NK-92 (cell line): ENCODE results near the gene TCF4.

Source experiments
- DNase-seq: peaks from one replicate; lab custom pipeline; 2025; ENCODE audit not compliant: unreplicated experiment; lab: John Stamatoyannopoulos, UW

Gene TCF4

DNA sequence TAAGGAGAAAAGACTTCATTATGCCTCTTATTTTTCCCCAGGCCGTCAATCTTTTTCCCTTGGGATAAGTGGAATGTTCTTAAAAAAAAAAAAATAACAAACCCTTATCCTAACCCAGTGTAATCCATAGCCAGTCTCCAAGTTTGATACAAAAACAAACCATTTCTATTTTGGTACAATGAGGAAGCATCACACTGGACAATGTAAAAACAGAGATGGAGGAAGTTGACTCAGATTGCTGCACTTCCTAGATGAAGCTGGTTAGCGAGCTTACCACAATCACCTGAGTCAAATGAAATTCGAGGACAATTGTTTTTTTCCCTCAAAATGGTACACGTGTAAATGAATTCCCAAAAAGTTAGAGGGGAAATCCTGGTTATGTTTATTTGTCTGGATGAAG is 259.7 kb downstream of the TCF4 start:
- no peak for DNase-seq

DNA sequence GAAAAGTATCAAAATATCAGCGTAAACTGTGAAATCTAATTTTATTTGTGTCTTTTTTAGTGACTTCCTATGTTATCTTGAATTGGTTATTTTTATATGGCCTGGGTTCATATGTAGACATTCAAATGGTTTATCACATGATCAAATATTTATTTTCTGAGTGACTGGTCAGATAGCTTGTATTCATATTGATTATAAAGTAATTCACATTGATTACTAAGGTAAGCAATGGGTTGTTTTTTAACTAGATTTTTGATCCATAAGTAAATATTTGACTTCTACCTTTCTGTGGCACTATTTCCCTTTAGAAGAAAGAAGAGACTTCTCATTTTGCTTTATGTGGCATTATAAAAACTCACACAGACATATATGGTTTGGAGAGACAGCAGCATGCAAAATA is 260.5 kb downstream of the TCF4 start:
- no peak for DNase-seq

- no peak for DNase-seq
Observed at GRCh38 chr18:55326134-55326533, 261.9 kb downstream of the TCF4 start.

DNA sequence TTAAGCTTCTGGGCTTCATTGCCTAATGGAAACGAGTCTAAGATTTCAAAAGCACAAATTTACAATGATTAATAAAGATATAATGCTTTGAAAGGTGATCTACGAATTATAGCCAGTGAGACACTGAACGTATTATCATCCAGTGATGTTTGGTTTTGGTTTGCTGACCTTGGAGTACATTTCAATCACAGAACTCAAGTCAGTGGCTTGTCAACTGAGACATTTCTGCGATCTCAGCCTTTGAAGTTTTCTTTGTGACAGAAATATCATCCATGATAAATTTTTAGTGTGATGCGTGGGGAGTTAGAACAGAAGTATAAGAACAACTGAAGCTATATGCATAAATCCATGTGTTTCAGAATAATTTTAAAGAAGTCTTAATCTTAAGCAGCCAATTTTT is 263.8 kb downstream of the TCF4 start:
- no peak for DNase-seq

GRCh38 chr18:55323051-55323994 is 264.7 kb downstream of the TCF4 start:
- DNase-seq = no peak

GRCh38 chr18:55322178-55322735 is 265.7 kb downstream of the TCF4 start:
- no peak for DNase-seq

DNA sequence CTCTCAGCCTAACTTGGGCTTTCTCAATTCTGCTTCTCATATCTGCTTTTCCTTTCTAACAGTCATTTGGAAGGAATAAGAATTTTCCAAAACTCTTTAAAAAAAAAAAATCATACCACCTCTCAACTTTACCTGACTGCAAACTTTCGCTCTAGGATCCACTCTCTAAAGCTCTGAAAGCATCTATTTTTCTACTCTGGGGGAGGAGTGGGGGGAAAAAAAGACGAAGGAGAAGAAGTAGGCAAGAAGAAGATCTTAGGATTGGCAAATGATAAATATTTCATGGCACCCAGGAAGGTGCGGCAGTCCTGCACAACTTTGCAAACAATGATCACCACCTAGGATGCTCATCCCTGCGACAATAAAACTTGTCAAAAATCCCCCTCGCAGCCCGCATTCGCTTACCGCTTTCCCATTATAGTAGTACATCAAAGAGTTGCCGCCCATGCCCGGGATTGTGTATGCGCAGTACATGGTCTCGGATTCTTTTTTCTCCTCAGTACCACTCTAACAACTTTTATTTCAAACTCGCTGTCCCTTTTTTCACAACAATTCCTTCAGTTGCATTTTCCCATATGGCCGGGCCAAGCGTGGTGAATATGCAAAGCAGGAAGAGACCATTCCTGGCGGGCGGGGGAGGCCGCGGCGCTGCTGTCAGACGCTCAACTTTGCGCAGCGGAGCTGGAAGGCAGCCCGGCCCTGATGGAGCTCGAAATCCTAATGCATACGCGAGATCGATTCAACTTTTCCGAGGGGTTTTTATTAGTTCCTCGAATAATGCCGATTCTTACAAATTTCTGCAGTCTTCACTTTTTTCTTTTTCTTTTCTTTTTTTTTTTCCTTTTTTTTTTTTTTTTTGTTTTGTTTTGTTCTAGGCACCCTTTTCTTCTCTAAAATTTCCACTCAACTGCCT is 266.5 kb downstream of the TCF4 start:
- DNase-seq = no peak

- no peak for DNase-seq
Observed at GRCh38 chr18:55320424-55321264, 267.3 kb downstream of the TCF4 start.

- DNase-seq = no peak
Observed at GRCh38 chr18:55319459-55320193, 268.4 kb downstream of the TCF4 start.

GRCh38 chr18:55318951-55319441 is 269.0 kb downstream of the TCF4 start:
- DNase-seq = no peak

DNA sequence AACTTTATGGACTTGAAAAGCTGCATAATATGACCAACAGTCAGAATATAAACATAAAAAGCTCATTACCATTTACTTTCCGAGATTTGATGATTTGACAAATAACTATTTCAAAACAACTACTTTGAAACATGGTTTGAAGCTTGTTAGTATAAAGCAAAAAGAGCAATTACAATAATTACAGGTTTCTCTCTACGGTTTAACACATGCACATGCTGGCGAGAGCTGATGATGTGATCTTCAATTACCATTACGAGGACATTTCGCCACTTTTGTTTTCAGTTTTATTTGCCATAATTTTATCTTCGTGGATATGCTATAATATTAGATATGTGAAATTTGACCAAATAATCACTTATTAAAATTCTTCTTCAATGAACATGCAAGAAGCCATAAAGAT is 270.1 kb downstream of the TCF4 start:
- DNase-seq = no peak

DNA sequence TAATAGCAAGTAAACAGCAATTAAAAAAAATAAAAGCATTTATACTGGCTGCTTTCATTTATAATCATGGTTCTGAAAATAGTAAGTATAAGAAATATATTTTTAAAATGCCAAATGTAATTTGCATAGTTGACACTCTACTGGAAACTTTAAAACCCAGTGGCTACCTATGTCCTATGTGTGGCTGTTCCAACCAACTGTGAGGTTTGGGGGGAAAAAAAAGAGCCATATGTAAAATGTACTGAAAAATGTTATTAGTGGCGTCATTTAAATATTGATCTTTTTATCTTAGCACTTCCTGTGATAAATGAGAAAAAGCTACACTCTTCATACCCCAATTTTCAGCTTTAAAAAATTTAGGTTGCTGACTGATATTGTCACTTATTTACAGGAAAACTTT is 270.7 kb downstream of the TCF4 start:
- DNase-seq = no peak

DNA sequence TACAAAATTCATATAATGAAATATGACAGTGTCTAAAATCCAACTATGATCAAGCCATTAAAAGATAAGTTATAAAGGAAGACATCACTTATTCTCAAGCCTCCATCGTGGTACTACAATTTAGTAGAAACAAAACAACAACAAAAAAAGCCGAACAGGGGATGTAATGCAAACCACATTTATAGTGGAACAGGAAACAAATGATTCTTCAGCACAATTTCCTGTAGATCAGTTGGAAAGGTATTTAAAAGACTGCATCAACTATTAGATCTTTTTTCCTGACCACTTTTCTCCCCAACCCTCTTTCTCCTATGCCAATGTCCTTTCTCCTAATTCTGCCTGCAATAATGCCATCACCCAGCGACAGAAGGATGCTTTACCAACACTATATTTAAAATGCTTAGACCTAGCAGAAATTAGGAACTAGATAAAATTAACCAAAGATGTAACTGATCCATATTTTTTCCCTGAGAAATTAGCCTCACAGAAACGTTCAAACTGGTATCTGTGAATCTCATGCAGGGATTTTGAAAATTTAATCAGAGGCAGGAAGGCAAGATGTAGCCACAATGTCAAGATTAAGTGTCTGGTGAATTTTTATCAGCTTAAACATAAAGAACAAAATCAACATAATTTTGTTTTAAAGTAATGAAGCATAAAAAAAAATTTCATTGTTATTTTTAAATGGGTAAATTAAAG is 271.4 kb downstream of the TCF4 start:
- no peak for DNase-seq

DNA sequence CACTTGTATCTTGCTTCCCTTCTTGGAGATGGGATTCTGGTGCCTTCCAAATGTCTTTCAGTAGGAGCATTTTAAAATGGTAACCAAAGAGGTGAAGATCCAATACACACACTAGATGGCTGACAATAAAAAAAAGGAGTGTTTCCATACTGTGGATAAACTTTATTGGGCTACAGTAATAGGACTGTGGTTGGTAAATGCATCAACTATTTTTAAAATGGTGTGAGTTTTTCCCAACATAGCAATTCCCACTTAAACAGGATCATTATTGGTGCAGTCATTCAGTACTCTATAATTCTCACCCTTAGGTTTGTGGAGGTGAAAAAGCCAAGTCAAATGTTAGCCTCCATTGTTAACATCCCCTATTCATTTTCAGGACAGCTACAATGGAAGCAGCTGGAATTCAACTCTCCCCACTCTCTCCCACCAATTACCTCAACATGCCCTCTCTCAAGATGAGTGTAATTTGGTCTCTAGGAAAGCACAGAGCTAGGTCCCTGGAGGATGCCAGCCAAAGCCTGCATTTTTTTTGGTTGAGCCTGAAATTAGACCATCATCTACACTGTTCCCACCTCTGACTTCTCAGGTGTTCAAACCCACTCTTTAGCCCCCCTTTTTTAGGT is 273.3 kb downstream of the TCF4 start:
- DNase-seq = no peak

- no peak for DNase-seq
Observed at GRCh38 chr18:55314031-55314430, 274.0 kb downstream of the TCF4 start.

DNA sequence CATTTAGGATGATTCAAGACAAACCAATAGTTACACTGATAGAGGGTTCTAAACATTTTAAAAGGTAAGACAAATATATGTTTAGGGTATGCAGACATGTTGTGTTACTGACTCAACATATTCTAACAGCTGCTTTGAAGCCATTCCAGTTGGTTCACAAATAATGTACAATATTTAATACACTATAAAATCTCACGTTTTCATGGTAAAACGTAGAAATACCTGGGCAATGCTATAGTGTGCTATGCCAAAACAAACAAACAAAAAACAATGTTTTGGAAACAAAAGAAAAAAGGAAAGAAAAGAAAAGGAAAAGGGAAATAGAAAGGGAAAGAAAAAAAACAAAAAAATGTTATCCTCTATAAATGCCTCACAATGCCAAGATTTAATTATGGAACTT is 277.1 kb downstream of the TCF4 start:
- DNase-seq = no peak

- DNase-seq = no peak
Observed at GRCh38 chr18:55310044-55310676, 277.8 kb downstream of the TCF4 start.

GRCh38 chr18:55309249-55309648 is 278.7 kb downstream of the TCF4 start:
- no peak for DNase-seq
